ENCODE data around the gene RLBP1.

The RLBP1 gene

DNA sequence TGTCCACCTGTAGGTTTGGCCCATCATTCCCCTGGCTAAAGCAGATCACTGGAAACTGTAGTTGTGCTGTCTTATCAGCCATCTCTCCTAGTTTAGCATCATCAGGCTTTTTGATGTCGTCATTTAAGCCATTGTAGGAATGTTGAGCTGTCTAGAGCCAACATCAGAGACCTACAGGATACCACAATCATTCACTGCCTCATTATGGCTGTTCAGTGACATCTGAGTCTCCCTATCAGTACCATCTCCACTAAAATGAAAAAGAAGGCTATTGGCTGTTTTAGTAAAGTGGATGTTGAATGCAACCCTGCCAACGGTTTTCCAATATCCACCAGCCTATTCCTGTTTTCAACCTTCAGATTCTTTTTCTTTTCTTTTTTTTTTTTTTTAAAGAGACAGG, 29.2 kb downstream of the RLBP1 start:
- TF ChIP-seq, protein P1, sequence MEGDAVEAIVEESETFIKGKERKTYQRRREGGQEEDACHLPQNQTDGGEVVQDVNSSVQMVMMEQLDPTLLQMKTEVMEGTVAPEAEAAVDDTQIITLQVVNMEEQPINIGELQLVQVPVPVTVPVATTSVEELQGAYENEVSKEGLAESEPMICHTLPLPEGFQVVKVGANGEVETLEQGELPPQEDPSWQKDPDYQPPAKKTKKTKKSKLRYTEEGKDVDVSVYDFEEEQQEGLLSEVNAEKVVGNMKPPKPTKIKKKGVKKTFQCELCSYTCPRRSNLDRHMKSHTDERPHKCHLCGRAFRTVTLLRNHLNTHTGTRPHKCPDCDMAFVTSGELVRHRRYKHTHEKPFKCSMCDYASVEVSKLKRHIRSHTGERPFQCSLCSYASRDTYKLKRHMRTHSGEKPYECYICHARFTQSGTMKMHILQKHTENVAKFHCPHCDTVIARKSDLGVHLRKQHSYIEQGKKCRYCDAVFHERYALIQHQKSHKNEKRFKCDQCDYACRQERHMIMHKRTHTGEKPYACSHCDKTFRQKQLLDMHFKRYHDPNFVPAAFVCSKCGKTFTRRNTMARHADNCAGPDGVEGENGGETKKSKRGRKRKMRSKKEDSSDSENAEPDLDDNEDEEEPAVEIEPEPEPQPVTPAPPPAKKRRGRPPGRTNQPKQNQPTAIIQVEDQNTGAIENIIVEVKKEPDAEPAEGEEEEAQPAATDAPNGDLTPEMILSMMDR (IDR thresholded peaks at IDR 0.05; ENCODE audit: low read depth, low read length, missing control alignments) = no peak
- H3K4me3 ChIP-seq (replicated peaks; ENCODE audit: low read depth, low read length) = no peak overlapping the region
- DNase-seq (ENCODE audit: extremely low read depth, low read depth) = no peak

- TF ChIP-seq, protein P1 (IDR thresholded peaks at IDR 0.05; ENCODE audit: low read depth, low read length, missing control alignments) = no peak
- no peak for DNase-seq (ENCODE audit: extremely low read depth, low read depth)
- H3K4me3 ChIP-seq (replicated peaks; ENCODE audit: low read depth, low read length) = no peak overlapping the region
Observed at GRCh38 chr15:89187986-89188514, 33.3 kb downstream of the RLBP1 start.

GRCh38 chr15:89187301-89187985, 33.9 kb downstream of the RLBP1 start:
- H3K4me3 ChIP-seq (replicated peaks; ENCODE audit: low read depth, low read length) = no peak overlapping the region
- TF ChIP-seq, protein P1 (IDR thresholded peaks at IDR 0.05; ENCODE audit: low read depth, low read length, missing control alignments) = no peak
- DNase-seq (ENCODE audit: extremely low read depth, low read depth) = no peak

GRCh38 chr15:89186803-89187202, 34.6 kb downstream of the RLBP1 start:
- DNase-seq (ENCODE audit: extremely low read depth, low read depth) = no peak
- TF ChIP-seq, protein P1 (IDR thresholded peaks at IDR 0.05; ENCODE audit: low read depth, low read length, missing control alignments) = no peak

DNA sequence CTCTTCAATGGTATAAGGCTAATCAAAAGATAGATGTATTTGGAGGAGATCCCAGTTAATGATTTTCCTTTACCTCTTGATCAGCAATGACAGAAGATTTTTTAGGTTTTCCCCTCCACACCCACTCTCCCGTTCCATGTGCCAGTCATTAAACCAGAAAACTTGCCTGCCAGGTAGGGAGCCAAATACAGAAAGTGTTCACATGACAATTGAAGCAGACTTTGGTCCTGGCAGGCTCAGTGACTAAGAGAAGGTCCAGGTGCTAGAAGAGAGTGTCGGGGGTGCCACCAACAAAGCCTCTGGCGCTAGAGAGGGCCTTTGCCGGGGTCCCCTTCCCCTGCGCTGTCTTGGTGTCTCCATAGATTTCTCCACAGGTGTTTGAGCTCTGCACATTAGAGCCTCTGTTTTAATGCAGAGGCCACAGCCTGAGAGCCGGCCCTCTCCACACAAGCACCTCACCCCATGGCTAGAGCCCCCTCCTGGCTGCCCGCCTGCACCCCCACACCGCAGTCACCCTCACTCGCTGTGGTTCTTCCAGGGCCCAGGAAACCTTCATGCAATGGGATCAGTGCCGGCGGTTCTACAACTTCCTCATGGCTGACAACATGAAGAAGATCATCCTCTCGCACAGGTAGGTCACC, 36.4 kb downstream of the RLBP1 start:
- DNase-seq (ENCODE audit: extremely low read depth, low read depth) = no peak
- TF ChIP-seq, protein P1 (IDR thresholded peaks at IDR 0.05; ENCODE audit: low read depth, low read length, missing control alignments) = no peak
- H3K4me3 ChIP-seq (replicated peaks; ENCODE audit: low read depth, low read length) = no peak overlapping the region

More at GRCh38 chr15:89186803-89187202, 34.6 kb downstream of the RLBP1 start:
- no peak overlapping the region for H3K4me3 ChIP-seq (replicated peaks; ENCODE audit: low read depth, low read length)

GRCh38 chr15:89184357-89184756, 37.0 kb downstream of the RLBP1 start:
- DNase-seq (ENCODE audit: extremely low read depth, low read depth) = no peak
- TF ChIP-seq, protein P1 (IDR thresholded peaks at IDR 0.05; ENCODE audit: low read depth, low read length, missing control alignments) = no peak
- H3K4me3 ChIP-seq (replicated peaks; ENCODE audit: low read depth, low read length) = no peak overlapping the region

Measured in HFF-Myc (cell line).